PC-9 (cell line): ENCODE results near the gene DHX32.

ENCODE experiments used
- CTCF ChIP-seq: fragments of 200-600 bp; sonication (generic); conservative IDR thresholded peaks from 2 replicates; pipeline ENCODE4 v1.6.1; 2017; ENCODE audit warnings: mixed run types, antibody characterized with exemption, mild to moderate bottlenecking, moderate library complexity
- EZH2 ChIP-seq: fragments of 200-600 bp; sonication (generic); IDR thresholded peaks from 2 replicates; pipeline ENCODE4 v1.8.0; 2017; ENCODE audit warnings: antibody characterized with exemption, low read depth

GRCh38 chr10:125795128-125795527 lies 86.0 kb downstream of the DHX32 start:
- no peak for TF ChIP-seq CTCF
- no peak for TF ChIP-seq EZH2
